ENCODE results near the gene ACIN1.

DNA sequence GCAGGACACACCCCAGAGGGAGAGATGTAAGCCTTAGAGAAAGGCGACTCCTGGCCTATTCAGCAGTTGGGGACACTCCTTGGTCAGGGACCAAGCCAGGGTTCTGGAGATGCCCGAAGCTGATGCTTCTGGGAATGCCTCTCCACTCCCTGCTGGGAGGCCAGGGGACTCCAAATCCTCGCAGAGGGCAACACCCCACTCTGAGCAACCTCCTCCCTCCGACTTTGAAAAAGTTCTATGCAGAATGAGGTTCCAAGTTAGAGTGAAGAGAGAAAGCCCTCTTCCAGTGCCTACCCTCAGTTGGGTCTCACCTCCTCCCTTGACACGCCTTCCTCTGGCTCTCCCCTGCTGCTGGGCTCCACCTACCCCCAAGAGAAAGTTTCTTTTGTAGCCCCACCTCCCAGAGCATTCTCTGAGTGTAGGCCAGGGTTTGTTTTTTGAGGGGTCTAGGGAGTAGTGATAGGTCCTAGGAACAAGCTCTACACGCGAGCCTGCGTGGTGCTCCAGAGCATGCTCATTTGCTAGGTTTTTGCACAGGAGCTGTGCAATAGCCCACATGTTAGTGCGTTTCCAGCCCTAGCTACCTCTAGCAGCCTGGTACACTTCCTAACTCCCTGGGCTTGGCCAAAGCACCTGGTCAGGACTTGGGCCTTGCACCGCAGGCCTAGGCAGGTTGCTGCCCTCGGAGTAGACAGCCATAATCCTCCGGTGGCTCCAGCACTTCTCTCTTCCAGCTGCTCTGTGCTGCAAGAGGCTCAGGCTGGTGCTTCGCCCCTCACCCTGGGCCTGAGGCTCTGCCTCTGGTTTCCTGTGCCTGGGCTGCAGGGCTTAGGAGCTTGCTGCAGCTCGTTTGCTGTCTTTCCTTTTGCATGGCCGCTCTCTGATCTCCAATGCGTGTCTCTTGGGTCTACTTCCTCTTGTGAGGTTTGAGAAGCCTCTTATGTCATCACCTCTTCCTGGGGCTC lies 24.7 kb upstream of the ACIN1 start:
- TF ChIP-seq, protein P1, sequence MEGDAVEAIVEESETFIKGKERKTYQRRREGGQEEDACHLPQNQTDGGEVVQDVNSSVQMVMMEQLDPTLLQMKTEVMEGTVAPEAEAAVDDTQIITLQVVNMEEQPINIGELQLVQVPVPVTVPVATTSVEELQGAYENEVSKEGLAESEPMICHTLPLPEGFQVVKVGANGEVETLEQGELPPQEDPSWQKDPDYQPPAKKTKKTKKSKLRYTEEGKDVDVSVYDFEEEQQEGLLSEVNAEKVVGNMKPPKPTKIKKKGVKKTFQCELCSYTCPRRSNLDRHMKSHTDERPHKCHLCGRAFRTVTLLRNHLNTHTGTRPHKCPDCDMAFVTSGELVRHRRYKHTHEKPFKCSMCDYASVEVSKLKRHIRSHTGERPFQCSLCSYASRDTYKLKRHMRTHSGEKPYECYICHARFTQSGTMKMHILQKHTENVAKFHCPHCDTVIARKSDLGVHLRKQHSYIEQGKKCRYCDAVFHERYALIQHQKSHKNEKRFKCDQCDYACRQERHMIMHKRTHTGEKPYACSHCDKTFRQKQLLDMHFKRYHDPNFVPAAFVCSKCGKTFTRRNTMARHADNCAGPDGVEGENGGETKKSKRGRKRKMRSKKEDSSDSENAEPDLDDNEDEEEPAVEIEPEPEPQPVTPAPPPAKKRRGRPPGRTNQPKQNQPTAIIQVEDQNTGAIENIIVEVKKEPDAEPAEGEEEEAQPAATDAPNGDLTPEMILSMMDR (IDR thresholded peaks at IDR 0.05): no peak
- TF ChIP-seq POLR2A (IDR thresholded peaks at IDR 0.05) (no peak), POLR2AphosphoS5 (IDR thresholded peaks at IDR 0.05) (no peak)
